Glutamatergic neuron (in vitro differentiated cells): Measurements from ENCODE around the gene MAPT. TPM values are rescaled to one million over a fixed set of nuclear protein-coding genes. Genes with fewer than 3 reads are reported as not detected.

Experiments
- DNase-seq: peaks from one replicate; pipeline ENCODE4 v3.0.0; 2022
- H3K27ac Mint-ChIP-seq: one replicate; pipeline ENCODE4 v1.8.0; 2020; ENCODE audit warnings: mild to moderate bottlenecking, mixed read lengths, inconsistent platforms; ENCODE audit not compliant: unreplicated experiment
- H3K27me3 Mint-ChIP-seq: one replicate; pipeline ENCODE4 v1.8.0; 2020; ENCODE audit warnings: mild to moderate bottlenecking, moderate library complexity, mixed read lengths, inconsistent platforms; ENCODE audit not compliant: unreplicated experiment
- H3K36me3 Mint-ChIP-seq: one replicate; pipeline ENCODE4 v1.8.0; 2020; ENCODE audit warnings: mild to moderate bottlenecking, mixed read lengths, inconsistent platforms; ENCODE audit not compliant: unreplicated experiment
- H3K4me1 Mint-ChIP-seq: one replicate; pipeline ENCODE4 v1.8.0; 2020; ENCODE audit warnings: mild to moderate bottlenecking, low read depth, mixed read lengths, inconsistent platforms; ENCODE audit not compliant: unreplicated experiment
- H3K4me3 Mint-ChIP-seq: one replicate; pipeline ENCODE4 v1.8.0; 2020; ENCODE audit warnings: mild to moderate bottlenecking, mixed read lengths, inconsistent platforms; ENCODE audit not compliant: unreplicated experiment
- H3K9me3 Mint-ChIP-seq: one replicate; pipeline ENCODE4 v1.8.0; 2020; ENCODE audit warnings: mild to moderate bottlenecking, moderate library complexity, mixed read lengths, inconsistent platforms; ENCODE audit not compliant: unreplicated experiment
- total RNA-seq: library from RNA; stranded (reverse); fragmentation: NEBNext Ultra II Directional; extraction: Animal tissue kit (Norgen Biotek cat#: 25700); gene quantifications from one replicate; pipeline ENCODE4 v1.2.1, GENCODE V29; 2021; ENCODE audit not compliant: unreplicated experiment
- TF ChIP-seq, protein P1 (sequence below): fragments of 200-600 bp; sonication (generic); IDR thresholded peaks from one replicate; pipeline ENCODE4 v1.5.0; 2021; ENCODE audit not compliant: partially characterized antibody, unreplicated experiment

The MAPT gene
- total RNA-seq, 1 donor from 2014 or later, result 123 TPM

DNA sequence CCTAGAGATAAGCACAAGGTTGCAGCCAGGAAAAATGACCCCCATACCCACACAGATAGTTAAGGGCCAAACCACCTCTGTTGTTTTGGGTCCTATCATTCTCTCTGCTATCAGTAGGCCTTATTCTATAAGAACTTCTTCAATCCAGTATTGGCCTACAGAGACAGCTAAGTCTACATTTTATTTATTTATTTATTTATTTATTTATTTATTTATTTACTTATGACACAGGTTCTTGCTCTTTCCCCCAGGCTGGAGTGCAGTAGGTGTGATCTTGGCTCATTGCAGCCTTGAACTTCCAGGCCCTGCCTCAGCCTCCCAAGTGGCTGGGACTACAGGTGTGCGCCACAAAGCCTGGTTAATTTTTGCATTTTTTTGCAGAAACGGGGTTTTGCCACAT is 7.5 kb upstream of the MAPT start:
- no peaks in the 10 kb centered on the region for H3K9me3 Mint-ChIP-seq
- DNase-seq, result no peak
- peaks cover 2% of the 10 kb centered on the region for H3K27me3 Mint-ChIP-seq
- H3K4me1 Mint-ChIP-seq, result no peaks in the 10 kb centered on the region
- TF ChIP-seq, protein P1, sequence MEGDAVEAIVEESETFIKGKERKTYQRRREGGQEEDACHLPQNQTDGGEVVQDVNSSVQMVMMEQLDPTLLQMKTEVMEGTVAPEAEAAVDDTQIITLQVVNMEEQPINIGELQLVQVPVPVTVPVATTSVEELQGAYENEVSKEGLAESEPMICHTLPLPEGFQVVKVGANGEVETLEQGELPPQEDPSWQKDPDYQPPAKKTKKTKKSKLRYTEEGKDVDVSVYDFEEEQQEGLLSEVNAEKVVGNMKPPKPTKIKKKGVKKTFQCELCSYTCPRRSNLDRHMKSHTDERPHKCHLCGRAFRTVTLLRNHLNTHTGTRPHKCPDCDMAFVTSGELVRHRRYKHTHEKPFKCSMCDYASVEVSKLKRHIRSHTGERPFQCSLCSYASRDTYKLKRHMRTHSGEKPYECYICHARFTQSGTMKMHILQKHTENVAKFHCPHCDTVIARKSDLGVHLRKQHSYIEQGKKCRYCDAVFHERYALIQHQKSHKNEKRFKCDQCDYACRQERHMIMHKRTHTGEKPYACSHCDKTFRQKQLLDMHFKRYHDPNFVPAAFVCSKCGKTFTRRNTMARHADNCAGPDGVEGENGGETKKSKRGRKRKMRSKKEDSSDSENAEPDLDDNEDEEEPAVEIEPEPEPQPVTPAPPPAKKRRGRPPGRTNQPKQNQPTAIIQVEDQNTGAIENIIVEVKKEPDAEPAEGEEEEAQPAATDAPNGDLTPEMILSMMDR, result peak; percentile 7
- peaks cover 7% of the 10 kb centered on the region for H3K36me3 Mint-ChIP-seq
- no peak overlapping the region for H3K27ac Mint-ChIP-seq
- H3K4me3 Mint-ChIP-seq, result no peak overlapping the region

DNA sequence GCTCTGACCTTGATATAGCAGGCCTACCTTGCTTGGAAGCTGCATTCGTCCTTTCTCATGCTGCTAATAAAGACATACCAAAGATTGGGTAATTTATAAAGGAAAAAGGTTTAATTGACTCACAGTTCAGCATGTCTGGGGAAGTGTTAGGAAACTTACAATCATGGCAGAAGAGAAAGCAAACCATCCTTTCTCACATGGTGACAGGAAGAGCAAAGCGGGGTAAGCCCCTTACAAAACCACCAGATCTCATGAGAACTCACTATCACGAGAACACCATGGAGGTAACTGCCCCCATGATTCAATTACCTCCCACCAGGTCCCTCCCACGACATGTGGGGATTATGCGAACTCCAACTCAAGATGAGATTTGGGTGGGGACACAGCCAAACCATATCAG is 6.0 kb upstream of the MAPT start:
- H3K4me1 Mint-ChIP-seq, result no peaks in the 10 kb centered on the region
- H3K27ac Mint-ChIP-seq, result no peak overlapping the region
- H3K27me3 Mint-ChIP-seq, result peaks cover 2% of the 10 kb centered on the region
- peaks cover 7% of the 10 kb centered on the region for H3K36me3 Mint-ChIP-seq
- DNase-seq, result no peak
- H3K9me3 Mint-ChIP-seq, result peaks cover under 1% of the 10 kb centered on the region
- TF ChIP-seq, protein P1, result no peak
- H3K4me3 Mint-ChIP-seq, result no peak overlapping the region

DNA sequence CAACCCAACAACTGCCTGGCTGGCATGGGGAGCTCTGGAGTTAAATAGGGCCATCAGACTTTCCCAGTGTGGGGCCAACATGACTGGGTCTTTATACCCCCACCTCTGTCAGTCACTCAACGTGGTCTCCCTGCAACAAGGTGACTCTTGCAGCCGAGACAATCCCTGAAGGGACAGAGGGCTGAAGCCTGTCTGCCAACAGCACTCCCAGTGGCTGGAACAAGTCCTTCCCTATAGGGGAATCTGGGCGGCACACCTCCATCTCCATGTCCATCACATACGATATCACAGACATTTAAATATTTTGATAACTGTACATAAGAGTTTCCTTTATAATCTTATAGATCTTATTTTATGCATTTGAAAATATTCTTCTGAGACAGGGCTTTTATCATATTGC is 4.8 kb upstream of the MAPT start:
- no peaks in the 10 kb centered on the region for H3K4me1 Mint-ChIP-seq
- no peak for DNase-seq
- peaks cover 5% of the 10 kb centered on the region for H3K9me3 Mint-ChIP-seq
- H3K27ac Mint-ChIP-seq, result no peak overlapping the region
- H3K36me3 Mint-ChIP-seq, result peaks cover 7% of the 10 kb centered on the region
- H3K4me3 Mint-ChIP-seq, result no peak overlapping the region
- TF ChIP-seq, protein P1, result no peak
- H3K27me3 Mint-ChIP-seq, result peaks cover 4% of the 10 kb centered on the region

DNA sequence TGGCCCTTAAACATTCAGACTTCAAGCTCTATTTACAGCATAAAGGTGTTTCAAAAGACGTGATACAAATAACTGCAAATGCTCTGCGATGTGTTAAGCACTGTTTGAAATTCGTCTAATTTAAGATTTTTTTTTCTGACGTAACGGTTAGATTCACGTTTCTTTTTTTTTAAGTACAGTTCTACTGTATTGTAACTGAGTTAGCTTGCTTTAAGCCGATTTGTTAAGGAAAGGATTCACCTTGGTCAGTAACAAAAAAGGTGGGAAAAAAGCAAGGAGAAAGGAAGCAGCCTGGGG is 681 bp upstream of the MAPT start:
- peaks cover 22% of the 10 kb centered on the region for H3K27me3 Mint-ChIP-seq

DNA sequence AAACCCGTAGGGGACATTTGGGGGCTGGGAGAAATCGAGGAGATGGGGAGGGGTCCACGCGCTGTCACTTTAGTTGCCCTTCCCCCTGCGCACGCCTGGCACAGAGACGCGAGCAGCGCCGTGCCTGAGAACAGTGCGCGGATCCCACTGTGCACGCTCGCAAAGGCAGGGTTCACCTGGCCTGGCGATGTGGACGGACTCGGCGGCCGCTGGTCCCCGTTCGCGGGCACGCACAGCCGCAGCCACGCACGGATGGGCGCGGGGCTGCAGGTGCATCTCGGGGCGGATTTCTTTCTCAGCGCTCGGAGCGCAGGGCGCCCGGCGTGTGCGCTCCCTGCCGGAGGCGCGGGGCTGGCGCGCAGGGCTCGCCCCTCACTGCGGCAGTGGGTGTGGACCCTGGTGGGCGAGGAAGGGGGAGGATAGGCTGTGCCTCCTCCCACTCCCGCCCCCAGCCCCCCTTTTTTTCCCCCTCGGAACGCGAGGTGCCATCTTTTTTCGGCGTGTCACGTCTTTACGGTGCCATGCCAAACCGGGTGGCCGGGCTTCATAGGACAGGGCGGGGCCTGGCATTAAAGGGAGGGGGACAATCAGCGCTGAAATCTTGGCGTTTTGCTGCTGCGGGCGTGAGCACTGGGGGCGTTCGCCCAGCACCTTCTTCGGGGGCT is 1.1 kb downstream of the MAPT start:
- peaks cover 8% of the 10 kb centered on the region for H3K9me3 Mint-ChIP-seq

More for the DNA sequence above, 681 bp upstream of the MAPT start:
- Mint-ChIP-seq H3K4me1 (peaks cover 3% of the 10 kb centered on the region), H3K4me3 (peak overlapping the region; percentile 86), H3K9me3 (peaks cover 8% of the 10 kb centered on the region), H3K27ac (peak overlapping the region; percentile 84), H3K36me3 (no peaks in the 10 kb centered on the region)
- no peak for DNase-seq
- TF ChIP-seq, protein P1, result no peak

More for the DNA sequence above, 1.1 kb downstream of the MAPT start:
- peaks cover 22% of the 10 kb centered on the region for H3K27me3 Mint-ChIP-seq
- H3K4me3 Mint-ChIP-seq, result peak overlapping the region; percentile 95
- DNase-seq, result peak; percentile 73
- peak overlapping the region; percentile 96 for H3K27ac Mint-ChIP-seq
- H3K4me1 Mint-ChIP-seq, result peaks cover 3% of the 10 kb centered on the region
- TF ChIP-seq, protein P1, result no peak
- H3K36me3 Mint-ChIP-seq, result no peaks in the 10 kb centered on the region
